A549 (cell line): ENCODE measurements around the gene PRKACG. TPM values are rescaled to one million over a fixed set of nuclear protein-coding genes. Genes with fewer than 3 reads are reported as not detected.

Experiments
- ATAC-seq, 2 experiments: fragments of 200-7000 bp in 1 of 2; fragments of >200 bp in 1 of 2; cut with Nextera tagmentation in 1 of 2; cut with Tn5 transposase in 1 of 2; 3 replicates each; pipeline versions ENCODE4 v1.8.0 to v1.9.1; 2018 to 2020; ENCODE audit warnings: mild to moderate bottlenecking in 1 of 2, moderate library complexity in 1 of 2
- CTCF ChIA-PET: fragments of 300-600 bp; sonication (Branson Sonifier 250); formaldehyde crosslinking; extraction: SDS; loops from one replicate; lab custom pipeline; 2021; ENCODE audit warnings: antibody characterized with exemption, inconsistent platforms; lab: Yijun Ruan, JAX
- POLR2A ChIA-PET: fragments of 350-600 bp; formaldehyde crosslinking; extraction: SDS; loops from one replicate; lab custom pipeline; 2021; ENCODE audit warnings: antibody characterized with exemption, inconsistent platforms; lab: Yijun Ruan, JAX
- DNase-seq, 2 experiments: peaks; one replicate each; pipeline versions ENCODE4 v3.0.0 to v3.0.0-alpha.2; 2011 to 2016; ENCODE audit warnings: low read depth in 1 of 2, low spot score in 1 of 2
- FAIRE-seq: peaks from 2 replicates; lab custom pipeline; 2011; peaks lifted over from hg19 to GRCh38; lab: Jason Lieb, UNC
- H3K27ac ChIP-seq, 2 experiments: fragments of >200 bp; sonication (Bioruptor Twin); formaldehyde crosslinking; 3 replicates each; pipeline ENCODE4 v1.5.1; 2016 to 2017
- H3K4me1 ChIP-seq: fragments of >200 bp; sonication (Bioruptor Twin); formaldehyde crosslinking; 3 replicates; pipeline ENCODE4 v1.6.1; 2016
- H3K4me2 ChIP-seq: fragments of >200 bp; sonication (Bioruptor Twin); formaldehyde crosslinking; 3 replicates; pipeline ENCODE4 v1.6.1; 2016
- H3K4me3 ChIP-seq: fragments of >200 bp; sonication (Bioruptor Twin); formaldehyde crosslinking; 3 replicates; pipeline ENCODE4 v1.5.1; 2016
- H3K9me3 ChIP-seq: fragments of >200 bp; sonication (Bioruptor Twin); formaldehyde crosslinking; 3 replicates; pipeline ENCODE4 v1.6.1; 2016
- BCL3 ChIP-seq: fragments of >200 bp; sonication (Bioruptor Twin); formaldehyde crosslinking; IDR thresholded peaks from 3 replicates; pipeline ENCODE4 v1.6.1; 2016
- BHLHE40 ChIP-seq: IDR thresholded peaks from 2 replicates; pipeline ENCODE4 v1.6.1; 2012; ENCODE audit warnings: low read depth, low read length, inconsistent platforms
- CBX2 ChIP-seq: fragments of 200-600 bp; sonication (generic); IDR thresholded peaks from 2 replicates; pipeline ENCODE4 v1.6.1; 2016; ENCODE audit warnings: low read depth, mild to moderate bottlenecking, borderline replicate concordance
- CBX8 ChIP-seq: fragments of 200-600 bp; sonication (generic); IDR thresholded peaks from 2 replicates; pipeline ENCODE4 v1.6.1; 2016
- CTCF ChIP-seq: fragments of >200 bp; sonication (Bioruptor Twin); formaldehyde crosslinking; IDR thresholded peaks from 3 replicates; pipeline ENCODE4 v1.5.1; 2016
- E2F6 ChIP-seq: IDR thresholded peaks from 2 replicates; pipeline ENCODE4 v1.6.1; 2012; ENCODE audit warnings: low read depth, borderline replicate concordance
- ELK1 ChIP-seq: fragments of 150-350 bp; IDR thresholded peaks from 2 replicates; pipeline ENCODE4 v1.6.1; 2014; ENCODE audit warnings: low read depth, mild to moderate bottlenecking, low read length
- FOSL2 ChIP-seq, 2 experiments: fragments of 450-650 bp in 1 of 2; fragments of >200 bp in 1 of 2; sonication (Bioruptor Twin) in 1 of 2; formaldehyde crosslinking; IDR thresholded peaks; 2 replicates each; pipeline versions ENCODE4 v1.5.0 to v1.6.1; 2016 to 2020; ENCODE audit warnings: mild to moderate bottlenecking in 1 of 2, moderate library complexity in 1 of 2
- FOXS1 ChIP-seq: fragments of 250-450 bp; sonication (Bioruptor Pico); IDR thresholded peaks from 2 replicates; pipeline ENCODE4 v1.5.0; 2020; ENCODE audit warnings: mild to moderate bottlenecking, moderate library complexity
- HDAC2 ChIP-seq: fragments of 200-600 bp; sonication (generic); IDR thresholded peaks from 2 replicates; pipeline ENCODE4 v1.6.1; 2016
- HMGXB4 ChIP-seq: fragments of 250-450 bp; sonication (Bioruptor Pico); IDR thresholded peaks from 2 replicates; pipeline ENCODE4 v1.5.0; 2021; ENCODE audit warnings: mild to moderate bottlenecking, moderate library complexity, borderline replicate concordance
- HOXA7 ChIP-seq: fragments of 250-450 bp; sonication (Bioruptor Pico); IDR thresholded peaks from 2 replicates; pipeline ENCODE4 v1.5.0; 2020; ENCODE audit warnings: mild to moderate bottlenecking, moderate library complexity
- HOXB5 ChIP-seq: fragments of 250-450 bp; sonication (Bioruptor Pico); IDR thresholded peaks from 2 replicates; pipeline ENCODE4 v1.5.0; 2020; ENCODE audit warnings: mild to moderate bottlenecking, moderate library complexity
- JUN ChIP-seq, 2 experiments: fragments of >200 bp; sonication (Bioruptor Twin); formaldehyde crosslinking; IDR thresholded peaks; 2 replicates in 1 of 2; 3 replicates in 1 of 2; pipeline ENCODE4 v1.6.1; 2016 to 2017
- JUNB ChIP-seq: fragments of >200 bp; sonication (Bioruptor Twin); formaldehyde crosslinking; IDR thresholded peaks from 2 replicates; pipeline ENCODE4 v1.6.1; 2016
- MYC ChIP-seq: IDR thresholded peaks from 2 replicates; pipeline ENCODE4 v1.6.1; 2012; ENCODE audit warnings: mild to moderate bottlenecking, inconsistent platforms, low read length, improper control_type of control experiment, borderline replicate concordance
- NPAS2 ChIP-seq: fragments of 250-450 bp; sonication (Bioruptor Pico); IDR thresholded peaks from 2 replicates; pipeline ENCODE4 v1.8.0; 2022; ENCODE audit warnings: mild to moderate bottlenecking, moderate library complexity, borderline replicate concordance
- PHF8 ChIP-seq: fragments of 200-600 bp; sonication (generic); IDR thresholded peaks from 2 replicates; pipeline ENCODE4 v1.6.1; 2016; ENCODE audit warnings: low read depth, mild to moderate bottlenecking, antibody characterized with exemption, moderate library complexity, borderline replicate concordance
- POLR2A ChIP-seq: IDR thresholded peaks from 2 replicates; pipeline ENCODE4 v1.6.1; 2012; ENCODE audit warnings: mild to moderate bottlenecking, low read length
- POLR2AphosphoS2 ChIP-seq: conservative IDR thresholded peaks from 2 replicates; pipeline ENCODE4 v1.6.1; 2012; ENCODE audit warnings: low read length, improper control_type of control experiment, inconsistent platforms
- SREBF2 ChIP-seq: fragments of 450-650 bp; IDR thresholded peaks from 2 replicates; pipeline ENCODE4 v1.6.1; 2014; ENCODE audit warnings: mild to moderate bottlenecking, moderate library complexity
- TFCP2L1 ChIP-seq: fragments of 250-450 bp; sonication (Bioruptor Pico); IDR thresholded peaks from 2 replicates; pipeline ENCODE4 v1.5.0; 2021; ENCODE audit warnings: mild to moderate bottlenecking
- ZFP36 ChIP-seq: fragments of 450-650 bp; IDR thresholded peaks from 2 replicates; pipeline ENCODE4 v1.6.1; 2014; ENCODE audit warnings: borderline replicate concordance; ENCODE audit not compliant: partially characterized antibody
- ZNF302 ChIP-seq: fragments of 250-450 bp; sonication (Bioruptor Pico); IDR thresholded peaks from 2 replicates; pipeline ENCODE4 v1.9.0; 2021; ENCODE audit warnings: inconsistent platforms, mild to moderate bottlenecking, moderate library complexity
- WGBS: methylation state at CpG from one replicate; pipeline ENCODE4 v1.1.6; 2017; ENCODE audit errors: missing lambda C conversion rate; 5-methylcytosine and 5-hydroxymethylcytosine counted together
- polyA plus RNA-seq, 4 experiments: library from polyadenylated mRNA; depleted of rRNA in 3 of 4; stranded (reverse); fragments of >200 nt; fragmentation: RNase III in 1 of 4; extraction: RNeasy Plus Mini Kit Qiagen cat#74134 plus additional on column Dnase treatment in 1 of 4; gene quantifications; 2 replicates in 3 of 4; 3 replicates in 1 of 4; pipeline ENCODE4 v1.2.3, GENCODE V29; 2011 to 2017

PRKACG gene
- polyA plus RNA-seq, 2 of the 4 experiments (the other 2 are of a cell fraction) = not detected

- DNase-seq = no peak
- TF ChIP-seq CBX8 = no peak
- no peak for TF ChIP-seq ZNF302 (CRISPR knock-in tag)
- TF ChIP-seq POLR2A = no peak
- no peak for TF ChIP-seq ZFP36
- no peak for TF ChIP-seq FOSL2 (IDR thresholded peaks at IDR 0.05)
- TF ChIP-seq FOSL2 (CRISPR knock-in tag; IDR thresholded peaks at IDR 0.05) = no peak
- TF ChIP-seq E2F6 = no peak
- TF ChIP-seq HMGXB4 = no peak
- TF ChIP-seq POLR2AphosphoS2 = no peak
- TF ChIP-seq NPAS2 (CRISPR knock-in tag) = no peak
- TF ChIP-seq CBX2 = no peak
- no peak for TF ChIP-seq CTCF
- ATAC-seq = no peak
- Histone ChIP-seq H3K4me3 (no peak overlapping the region), H3K9me3 (no peaks in the 10 kb centered on the region), H3K4me2 (no peak overlapping the region), H3K4me1 (no peaks in the 10 kb centered on the region), H3K27ac (no peak overlapping the region)
- FAIRE-seq = no peak
- ChIA-PET POLR2A (no interaction called here), CTCF (interaction anchor here (0.6 to 1.9 kb wide), 5 partner anchors 19 to 1646 kb away, joined by 3 to 6 read pairs (median 3); no protein-coding TSS in a partner anchor)
- 60% methylated on average over 3 of the region's 3 CpGs for WGBS
These were observed 16.2 kb downstream of the PRKACG start for GRCh38 chr9:68997666-68998065.

GRCh38 chr9:68996462-68996861, 17.5 kb downstream of the PRKACG start:
- FAIRE-seq = no peak
- Histone ChIP-seq H3K4me1 (no peaks in the 10 kb centered on the region), H3K9me3 (no peaks in the 10 kb centered on the region), H3K4me3 (no peak overlapping the region), H3K4me2 (no peak overlapping the region), H3K27ac (no peak overlapping the region)
- no peak for DNase-seq
- no peak for ATAC-seq
- 62% methylated on average over 5 of the region's 5 CpGs for WGBS
- ChIA-PET POLR2A (no interaction called here), CTCF (interaction anchor here (1.9 kb wide), 1 partner anchor 412 kb away, joined by 5 read pairs; no protein-coding TSS in a partner anchor)
- no peak for TF ChIP-seq CBX8
- TF ChIP-seq FOSL2 (IDR thresholded peaks at IDR 0.05) = no peak
- no peak for TF ChIP-seq FOSL2 (CRISPR knock-in tag; IDR thresholded peaks at IDR 0.05)
- no peak for TF ChIP-seq HOXB5 (CRISPR knock-in tag)
- TF ChIP-seq POLR2AphosphoS2 = no peak
- no peak for TF ChIP-seq CBX2
- no peak for TF ChIP-seq PHF8
- no peak for TF ChIP-seq JUNB
- TF ChIP-seq HDAC2 = no peak
- TF ChIP-seq BCL3 = no peak
- TF ChIP-seq HOXA7 (CRISPR knock-in tag) = no peak
- no peak for TF ChIP-seq SREBF2
- TF ChIP-seq TFCP2L1 (CRISPR knock-in tag) = no peak
- TF ChIP-seq ELK1 = no peak
- no peak for TF ChIP-seq BHLHE40
- TF ChIP-seq FOXS1 (CRISPR knock-in tag) = no peak
- TF ChIP-seq ZNF302 (CRISPR knock-in tag) = no peak
- TF ChIP-seq MYC = no peak
- no peak for TF ChIP-seq JUN (IDR thresholded peaks at IDR 0.05)
